Measurements from ENCODE around the gene UBE2E2.

The UBE2E2 gene

DNA sequence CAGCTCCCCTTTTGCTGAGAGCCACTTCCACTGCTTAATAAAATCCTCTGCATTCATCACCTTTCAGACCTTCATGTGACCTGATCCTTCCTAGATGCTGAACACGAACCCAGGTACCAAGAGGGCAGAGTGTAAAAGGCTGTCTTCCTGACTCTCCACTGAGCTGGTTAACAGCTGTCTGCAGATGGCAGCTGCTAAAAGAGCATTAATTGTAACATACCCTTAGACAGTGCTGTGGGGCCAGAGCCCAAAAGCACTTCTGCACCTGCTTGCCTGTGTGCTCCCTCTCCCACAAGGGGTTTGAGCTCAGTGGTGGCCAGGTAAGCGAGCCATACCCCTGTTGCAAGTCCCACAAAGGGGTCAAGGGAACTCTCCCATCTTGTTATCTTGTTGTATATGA, 187.3 kb downstream of the UBE2E2 start:
- no peaks in the 10 kb centered on the region for H3K9me3 ChIP-seq (ENCODE audit: insufficient read depth, low read depth, low read length)
- WGBS = over 99% methylated on average over 2 of the region's 2 CpGs
- H3K27me3 ChIP-seq (ENCODE audit: insufficient read depth, low read length) = no peaks in the 10 kb centered on the region
- no peak overlapping the region for H3K27ac ChIP-seq (ENCODE audit: low read depth, low read length)
- H3K4me3 ChIP-seq (ENCODE audit: low read length) = no peak overlapping the region
- H3K9ac ChIP-seq (ENCODE audit: low read depth, low read length) = no peak overlapping the region
- peaks cover 26% of the 10 kb centered on the region; the same call in 1 of the 2 replicates for H3K4me1 ChIP-seq (ENCODE audit: insufficient read depth, low read length)
- H3K36me3 ChIP-seq (ENCODE audit: insufficient read depth, low read length) = no peaks in the 10 kb centered on the region

DNA sequence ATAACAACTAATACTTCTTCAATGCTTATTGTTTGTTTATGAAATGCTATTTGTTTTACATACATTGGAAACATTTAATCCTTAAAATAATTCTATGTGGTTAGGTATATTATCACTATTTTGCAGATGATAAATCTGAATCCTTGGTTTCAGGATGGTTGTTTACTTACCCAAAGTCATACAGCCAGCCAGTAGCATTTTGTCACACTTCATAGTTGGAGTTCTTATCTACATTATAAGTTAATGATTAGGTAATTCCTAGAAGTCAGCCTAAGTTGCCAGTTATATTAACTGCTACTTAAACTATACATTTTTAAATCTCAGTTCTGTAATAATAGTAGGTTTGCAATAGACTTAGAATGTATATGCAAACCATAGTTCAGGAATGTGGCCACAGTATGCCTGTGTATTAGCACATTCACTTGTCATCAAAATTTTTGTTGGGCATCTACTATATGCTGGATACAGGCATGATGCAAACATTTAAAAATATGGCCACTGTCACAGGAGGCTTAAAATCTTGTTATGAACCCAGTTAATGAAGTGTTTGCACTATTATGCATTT, 187.9 kb downstream of the UBE2E2 start:
- no peaks in the 10 kb centered on the region for H3K27me3 ChIP-seq (ENCODE audit: insufficient read depth, low read length)
- no peak overlapping the region for H3K9ac ChIP-seq (ENCODE audit: low read depth, low read length)
- no peaks in the 10 kb centered on the region for H3K9me3 ChIP-seq (ENCODE audit: insufficient read depth, low read depth, low read length)
- H3K4me3 ChIP-seq (ENCODE audit: low read length) = no peak overlapping the region
- no peaks in the 10 kb centered on the region for H3K36me3 ChIP-seq (ENCODE audit: insufficient read depth, low read length)
- no peak overlapping the region for H3K27ac ChIP-seq (ENCODE audit: low read depth, low read length)
- peaks cover 26% of the 10 kb centered on the region; the same call in 1 of the 2 replicates for H3K4me1 ChIP-seq (ENCODE audit: insufficient read depth, low read length)

DNA sequence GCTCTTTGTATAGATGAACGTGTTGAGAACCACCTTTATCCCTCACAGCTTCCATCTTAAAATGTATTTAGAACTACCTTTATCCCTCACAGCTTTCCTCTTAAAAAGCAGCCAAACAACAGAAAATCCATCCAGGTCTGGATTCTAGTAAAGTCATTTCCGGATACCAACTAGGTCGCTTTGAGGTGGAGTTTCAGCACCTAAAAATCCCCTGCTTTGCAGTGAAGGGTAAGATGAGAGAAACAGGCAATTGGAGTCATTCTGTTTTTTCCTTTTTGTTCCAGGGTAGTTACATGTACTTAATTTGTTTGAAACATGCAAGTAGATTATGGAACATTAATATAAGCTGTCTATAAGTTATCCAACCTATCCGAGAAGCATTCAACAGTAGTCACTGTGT, 192.0 kb downstream of the UBE2E2 start:
- peaks cover 5% of the 10 kb centered on the region; the same call in 1 of the 2 replicates for H3K4me1 ChIP-seq (ENCODE audit: insufficient read depth, low read length)
- no peaks in the 10 kb centered on the region for H3K9me3 ChIP-seq (ENCODE audit: insufficient read depth, low read depth, low read length)
- H3K27ac ChIP-seq (ENCODE audit: low read depth, low read length) = no peak overlapping the region
- no peaks in the 10 kb centered on the region for H3K36me3 ChIP-seq (ENCODE audit: insufficient read depth, low read length)
- WGBS = 89% methylated on average over 4 of the region's 4 CpGs
- no peaks in the 10 kb centered on the region for H3K27me3 ChIP-seq (ENCODE audit: insufficient read depth, low read length)
- no peak overlapping the region for H3K9ac ChIP-seq (ENCODE audit: low read depth, low read length)
- H3K4me3 ChIP-seq (ENCODE audit: low read length) = no peak overlapping the region

GRCh38 chr3:23396746-23397145, 193.6 kb downstream of the UBE2E2 start:
- 100% methylated on average over 2 of the region's 3 CpGs for WGBS
- Histone ChIP-seq H3K4me1 (ENCODE audit: insufficient read depth, low read length) (peaks cover 5% of the 10 kb centered on the region; the same call in 1 of the 2 replicates), H3K9ac (ENCODE audit: low read depth, low read length) (no peak overlapping the region), H3K36me3 (ENCODE audit: insufficient read depth, low read length) (no peaks in the 10 kb centered on the region), H3K27me3 (ENCODE audit: insufficient read depth, low read length) (no peaks in the 10 kb centered on the region), H3K27ac (ENCODE audit: low read depth, low read length) (no peak overlapping the region), H3K4me3 (ENCODE audit: low read length) (no peak overlapping the region), H3K9me3 (ENCODE audit: insufficient read depth, low read depth, low read length) (no peaks in the 10 kb centered on the region)

DNA sequence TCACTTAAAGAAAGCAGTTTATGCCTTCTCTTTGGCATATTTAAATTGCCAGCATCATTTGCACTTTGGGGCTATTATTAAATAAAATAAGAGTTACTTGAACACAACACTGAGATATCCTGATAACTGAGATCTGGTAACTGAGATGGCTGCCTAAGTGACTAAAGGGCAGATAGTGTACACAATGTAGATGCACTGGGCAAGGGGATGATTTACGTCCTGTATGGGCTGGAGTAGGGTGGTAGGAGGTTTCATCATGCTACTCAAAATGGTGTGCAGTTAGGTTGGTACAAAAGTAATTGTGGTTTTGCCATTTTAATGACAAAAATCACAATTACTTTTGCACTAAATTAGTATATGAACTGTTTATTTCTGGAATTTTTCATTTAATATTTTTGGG, 196.1 kb downstream of the UBE2E2 start:
- Histone ChIP-seq H3K4me3 (ENCODE audit: low read length) (no peak overlapping the region), H3K27ac (ENCODE audit: low read depth, low read length) (no peak overlapping the region), H3K27me3 (ENCODE audit: insufficient read depth, low read length) (no peaks in the 10 kb centered on the region), H3K36me3 (ENCODE audit: insufficient read depth, low read length) (no peaks in the 10 kb centered on the region), H3K9ac (ENCODE audit: low read depth, low read length) (no peak overlapping the region), H3K9me3 (ENCODE audit: insufficient read depth, low read depth, low read length) (no peaks in the 10 kb centered on the region), H3K4me1 (ENCODE audit: insufficient read depth, low read length) (peaks cover 5% of the 10 kb centered on the region; the same call in 1 of the 2 replicates)
- 90% methylated on average over 1 of the region's 1 CpG for WGBS

DNA sequence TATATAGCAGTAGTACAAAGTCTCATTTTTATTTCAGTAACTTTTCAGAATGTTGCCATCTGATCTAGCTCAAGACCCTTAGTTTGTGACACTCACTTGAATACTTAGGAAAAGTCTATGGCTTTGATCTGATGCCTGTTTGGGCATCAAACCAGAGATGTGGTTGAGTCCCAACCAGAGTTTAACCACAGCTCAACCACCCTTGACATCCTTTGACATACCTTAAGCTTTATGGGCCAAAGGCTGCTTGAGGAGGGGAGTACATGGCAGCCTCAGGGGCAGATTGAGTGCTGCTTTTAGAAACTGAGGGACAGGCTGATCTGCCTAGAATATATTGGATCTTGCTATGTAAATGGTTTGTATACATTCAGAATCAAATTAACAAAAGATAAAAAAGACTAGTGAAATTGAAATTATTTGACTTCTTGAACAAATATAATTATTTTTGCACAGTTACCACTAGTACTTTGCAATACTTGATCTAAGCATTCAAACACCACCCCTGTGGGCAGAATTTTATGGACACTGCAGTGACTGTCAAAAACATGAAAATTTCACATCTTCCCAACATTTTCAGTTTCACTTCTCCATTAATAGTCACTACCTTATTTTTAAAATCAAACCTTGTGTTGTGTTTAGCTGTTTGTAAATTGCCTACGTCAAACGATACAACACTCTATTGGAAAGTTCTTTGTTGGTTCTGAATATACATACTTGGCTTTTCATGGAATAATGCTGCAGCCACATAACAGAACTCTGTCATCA, 199.8 kb downstream of the UBE2E2 start:
- no peaks in the 10 kb centered on the region for H3K36me3 ChIP-seq (ENCODE audit: insufficient read depth, low read length)
- no peaks in the 10 kb centered on the region for H3K9me3 ChIP-seq (ENCODE audit: insufficient read depth, low read depth, low read length)
- no peaks in the 10 kb centered on the region for H3K27me3 ChIP-seq (ENCODE audit: insufficient read depth, low read length)
- 100% methylated on average over 2 of the region's 2 CpGs for WGBS
- no peak overlapping the region for H3K9ac ChIP-seq (ENCODE audit: low read depth, low read length)
- H3K27ac ChIP-seq (ENCODE audit: low read depth, low read length) = no peak overlapping the region
- no peak overlapping the region for H3K4me3 ChIP-seq (ENCODE audit: low read length)
- peaks cover 22% of the 10 kb centered on the region for H3K4me1 ChIP-seq (ENCODE audit: insufficient read depth, low read length)

- no peaks in the 10 kb centered on the region for H3K27me3 ChIP-seq (ENCODE audit: insufficient read depth, low read length)
- no peak overlapping the region for H3K27ac ChIP-seq (ENCODE audit: low read depth, low read length)
- no peaks in the 10 kb centered on the region for H3K36me3 ChIP-seq (ENCODE audit: insufficient read depth, low read length)
- no peak overlapping the region for H3K9ac ChIP-seq (ENCODE audit: low read depth, low read length)
- no peak overlapping the region for H3K4me3 ChIP-seq (ENCODE audit: low read length)
- peaks cover 30% of the 10 kb centered on the region for H3K4me1 ChIP-seq (ENCODE audit: insufficient read depth, low read length)
- H3K9me3 ChIP-seq (ENCODE audit: insufficient read depth, low read depth, low read length) = no peaks in the 10 kb centered on the region
Measured at GRCh38 chr3:23404246-23404645, 201.1 kb downstream of the UBE2E2 start.

GRCh38 chr3:23405081-23405480, 202.0 kb downstream of the UBE2E2 start:
- no peaks in the 10 kb centered on the region for H3K27me3 ChIP-seq (ENCODE audit: insufficient read depth, low read length)
- WGBS = 88% methylated on average over 1 of the region's 1 CpG
- no peaks in the 10 kb centered on the region for H3K9me3 ChIP-seq (ENCODE audit: insufficient read depth, low read depth, low read length)
- H3K4me1 ChIP-seq (ENCODE audit: insufficient read depth, low read length) = peaks cover 32% of the 10 kb centered on the region
- H3K27ac ChIP-seq (ENCODE audit: low read depth, low read length) = no peak overlapping the region
- no peak overlapping the region for H3K4me3 ChIP-seq (ENCODE audit: low read length)
- H3K9ac ChIP-seq (ENCODE audit: low read depth, low read length) = no peak overlapping the region
- H3K36me3 ChIP-seq (ENCODE audit: insufficient read depth, low read length) = no peaks in the 10 kb centered on the region

DNA sequence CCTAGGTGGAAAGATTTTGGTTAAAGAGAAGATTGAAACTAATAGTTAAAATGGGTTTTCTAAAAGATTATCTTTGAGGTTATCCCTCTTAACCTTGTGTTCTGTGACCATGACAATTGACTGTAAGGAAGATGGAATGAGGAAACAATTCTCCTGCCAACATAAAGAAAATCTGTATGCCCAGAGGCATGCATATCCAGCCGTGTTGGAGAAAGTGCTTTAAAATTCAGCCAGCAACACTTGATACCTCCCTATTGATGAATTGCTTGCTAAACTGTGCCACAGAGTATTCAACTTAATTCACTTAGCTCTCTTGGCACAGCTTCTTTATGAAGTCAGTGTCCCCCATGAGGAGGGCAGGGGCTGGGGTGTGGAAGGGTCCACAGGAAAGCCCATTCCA, 203.5 kb downstream of the UBE2E2 start:
- no peak overlapping the region for H3K9ac ChIP-seq (ENCODE audit: low read depth, low read length)
- no peak overlapping the region for H3K27ac ChIP-seq (ENCODE audit: low read depth, low read length)
- no peaks in the 10 kb centered on the region for H3K36me3 ChIP-seq (ENCODE audit: insufficient read depth, low read length)
- peaks cover 32% of the 10 kb centered on the region for H3K4me1 ChIP-seq (ENCODE audit: insufficient read depth, low read length)
- H3K9me3 ChIP-seq (ENCODE audit: insufficient read depth, low read depth, low read length) = no peaks in the 10 kb centered on the region
- H3K27me3 ChIP-seq (ENCODE audit: insufficient read depth, low read length) = no peaks in the 10 kb centered on the region
- no peak overlapping the region for H3K4me3 ChIP-seq (ENCODE audit: low read length)
- 71% methylated on average over 1 of the region's 1 CpG for WGBS

GRCh38 chr3:23418026-23418425, 214.9 kb downstream of the UBE2E2 start:
- no peaks in the 10 kb centered on the region for H3K9me3 ChIP-seq (ENCODE audit: insufficient read depth, low read depth, low read length)
- H3K9ac ChIP-seq (ENCODE audit: low read depth, low read length) = no peak overlapping the region
- H3K27me3 ChIP-seq (ENCODE audit: insufficient read depth, low read length) = no peaks in the 10 kb centered on the region
- no peak overlapping the region for H3K4me3 ChIP-seq (ENCODE audit: low read length)
- WGBS = 97% methylated on average over 13 of the region's 13 CpGs
- H3K27ac ChIP-seq (ENCODE audit: low read depth, low read length) = no peak overlapping the region
- H3K4me1 ChIP-seq (ENCODE audit: insufficient read depth, low read length) = no peaks in the 10 kb centered on the region
- no peaks in the 10 kb centered on the region for H3K36me3 ChIP-seq (ENCODE audit: insufficient read depth, low read length)

GRCh38 chr3:23421811-23422516, 218.8 kb downstream of the UBE2E2 start:
- Histone ChIP-seq H3K9ac (ENCODE audit: low read depth, low read length) (no peak overlapping the region), H3K9me3 (ENCODE audit: insufficient read depth, low read depth, low read length) (no peaks in the 10 kb centered on the region), H3K36me3 (ENCODE audit: insufficient read depth, low read length) (no peaks in the 10 kb centered on the region), H3K27me3 (ENCODE audit: insufficient read depth, low read length) (no peaks in the 10 kb centered on the region), H3K27ac (ENCODE audit: low read depth, low read length) (no peak overlapping the region), H3K4me1 (ENCODE audit: insufficient read depth, low read length) (peaks cover 17% of the 10 kb centered on the region), H3K4me3 (ENCODE audit: low read length) (no peak overlapping the region)
- 96% methylated on average over 3 of the region's 3 CpGs for WGBS
